Frontal cortex (tissue), 4 donors: Measurements from ENCODE around the gene CRYGC. TPM values are rescaled to one million over a fixed set of nuclear protein-coding genes. Genes with fewer than 3 reads are reported as not detected.

Experiments used
- DNase-seq, 2 donors: peaks; one replicate each; pipeline ENCODE4 v3.0.0; 2012; ENCODE audit warnings: low spot score in 2 of 2
- FAIRE-seq: peaks from 2 replicates; lab custom pipeline; 2012; peaks lifted over from hg19 to GRCh38; lab: Jason Lieb, UNC
- total RNA-seq: library from RNA; depleted of rRNA; stranded (reverse); fragments of >200 nt; gene quantifications from one replicate; pipeline ENCODE4 v1.2.3, GENCODE V29; 2014
- donor health status: control.
- donor health status: control.
- donor health status: control.

Gene CRYGC, protein sequence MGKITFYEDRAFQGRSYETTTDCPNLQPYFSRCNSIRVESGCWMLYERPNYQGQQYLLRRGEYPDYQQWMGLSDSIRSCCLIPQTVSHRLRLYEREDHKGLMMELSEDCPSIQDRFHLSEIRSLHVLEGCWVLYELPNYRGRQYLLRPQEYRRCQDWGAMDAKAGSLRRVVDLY
- total RNA-seq: not detected

DNA sequence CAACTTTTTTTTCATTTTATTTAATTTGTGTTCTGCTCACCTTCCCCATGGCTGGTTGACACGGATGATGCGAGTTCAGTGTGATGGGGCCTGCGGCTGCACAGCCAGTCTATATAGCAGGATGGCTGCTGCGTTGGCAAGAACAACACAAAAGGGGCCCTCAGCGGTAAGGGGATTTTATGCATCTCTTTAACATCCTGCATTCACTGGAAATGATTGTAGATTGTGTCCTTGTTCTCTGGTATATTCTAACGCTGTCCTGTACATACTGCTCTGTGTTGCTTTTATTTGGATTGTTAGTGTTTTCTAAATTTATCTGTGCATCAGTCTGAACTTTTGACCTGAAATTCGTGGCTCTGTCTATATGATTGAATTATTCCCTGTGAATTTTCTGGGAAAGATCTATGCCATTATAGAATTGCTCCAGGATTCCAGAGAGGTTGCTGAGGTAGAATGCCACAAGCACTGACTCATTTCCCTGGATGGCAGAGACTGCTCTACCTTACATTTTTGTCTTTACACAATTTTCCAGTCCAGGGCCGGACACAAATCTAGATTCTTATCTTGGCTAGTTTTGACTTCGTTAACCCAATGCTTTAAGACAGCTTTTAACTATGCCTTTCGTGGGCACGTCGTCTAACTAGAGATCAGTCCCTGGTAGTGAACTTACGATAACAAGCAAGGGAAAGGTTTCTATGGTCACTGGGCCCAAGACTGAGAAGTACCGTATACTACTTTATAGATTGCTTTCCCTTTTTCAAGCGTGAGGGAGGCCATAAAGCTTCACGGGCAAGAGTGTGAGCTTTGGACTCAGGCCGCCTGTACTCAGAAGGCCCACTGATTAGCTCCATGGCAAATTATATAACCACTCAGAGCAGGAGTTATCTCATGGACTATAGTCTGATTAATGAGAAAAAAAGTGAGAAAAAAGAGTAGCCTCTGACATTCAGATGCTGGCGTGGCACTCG, at the start of gene CRYGC:
TSS of gene CRYGC (minus strand) at position 85 of the 968 bp plus-strand sequence. CDS start at position 49, 36 bp downstream.
- FAIRE-seq (no peak), DNase-seq (no peak)

DNA sequence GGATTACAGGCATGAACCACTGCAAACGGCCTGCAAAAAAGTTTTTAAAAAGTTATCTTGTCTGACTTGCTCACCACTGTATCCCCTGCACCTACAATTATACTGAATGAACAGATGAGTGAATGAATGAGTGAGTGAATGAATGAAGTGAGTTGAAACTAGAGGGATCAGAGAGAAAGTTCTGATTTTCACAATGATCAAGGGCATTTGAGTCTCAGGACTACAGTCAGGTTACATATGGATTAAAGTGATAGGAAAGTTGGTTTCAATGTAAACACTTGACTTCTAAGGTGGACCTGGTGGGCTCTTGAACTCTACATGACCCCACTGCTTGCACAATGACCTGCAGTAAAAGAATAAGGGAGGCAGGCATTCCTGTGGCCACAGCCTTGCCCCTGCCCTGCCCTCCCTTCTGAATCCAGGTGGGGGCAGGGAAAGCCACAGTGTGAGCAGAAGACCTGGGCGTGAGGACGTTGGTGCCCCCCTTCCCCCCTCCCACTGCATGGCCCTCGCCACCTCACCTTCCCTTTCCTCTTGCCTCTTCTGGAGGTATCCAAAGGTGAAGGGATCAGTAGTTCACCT, 49.5 kb upstream of the CRYGC start:
- FAIRE-seq (no peak), DNase-seq (no peak)

DNA sequence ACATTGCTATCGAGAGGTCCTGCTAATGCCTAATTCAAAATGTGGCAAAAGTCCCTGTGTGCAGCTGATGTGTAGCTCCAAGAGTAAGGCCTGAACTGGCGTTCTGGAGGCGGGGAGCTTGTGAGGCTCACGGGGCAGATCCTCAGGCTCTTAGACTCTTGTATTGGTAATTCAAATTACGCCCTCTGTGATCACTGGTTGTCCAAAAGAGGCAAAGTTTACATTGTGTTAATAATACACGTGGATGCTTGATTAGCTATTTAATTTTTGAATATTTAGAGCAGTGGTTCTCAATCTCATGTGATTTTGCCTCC, 46.2 kb upstream of the CRYGC start:
- FAIRE-seq (no peak), DNase-seq (no peak)

DNA sequence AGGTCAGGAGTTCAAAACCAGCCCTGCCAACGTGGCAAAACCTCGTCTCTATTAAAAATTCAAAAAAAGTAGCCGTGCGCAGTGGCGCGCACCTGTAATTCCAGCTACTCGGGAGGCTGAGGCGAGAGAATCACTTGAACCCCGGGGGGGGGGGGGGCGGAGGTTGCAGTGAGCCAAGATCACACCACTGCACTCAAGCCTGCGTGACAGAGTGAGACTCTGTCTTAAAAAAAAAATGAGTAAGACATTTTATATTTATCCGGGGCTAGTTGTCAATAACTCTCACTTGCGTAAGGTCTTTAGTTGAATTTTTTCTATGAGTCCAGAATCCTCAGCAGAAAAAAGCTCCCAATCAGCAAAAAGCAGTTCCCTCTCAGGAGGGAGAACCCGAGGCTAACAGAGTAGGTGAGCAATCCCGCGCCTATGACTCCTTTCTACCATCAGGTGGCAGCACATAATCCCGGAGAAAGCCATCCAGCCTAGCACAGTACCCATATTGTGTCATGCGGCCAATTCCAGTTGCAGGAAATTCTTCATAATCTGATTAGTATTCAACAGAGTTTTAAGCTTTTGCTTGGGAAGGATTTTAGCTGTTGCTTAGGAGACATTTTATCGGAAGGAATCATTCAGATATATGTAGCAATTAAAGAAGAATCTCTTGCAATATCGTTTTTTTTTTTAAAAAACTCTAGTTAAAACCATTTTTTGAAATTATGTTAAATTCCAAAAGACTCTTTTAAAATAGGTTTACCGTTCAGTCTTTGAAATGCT, 45.6 kb upstream of the CRYGC start:
- FAIRE-seq: peak; percentile 76

DNA sequence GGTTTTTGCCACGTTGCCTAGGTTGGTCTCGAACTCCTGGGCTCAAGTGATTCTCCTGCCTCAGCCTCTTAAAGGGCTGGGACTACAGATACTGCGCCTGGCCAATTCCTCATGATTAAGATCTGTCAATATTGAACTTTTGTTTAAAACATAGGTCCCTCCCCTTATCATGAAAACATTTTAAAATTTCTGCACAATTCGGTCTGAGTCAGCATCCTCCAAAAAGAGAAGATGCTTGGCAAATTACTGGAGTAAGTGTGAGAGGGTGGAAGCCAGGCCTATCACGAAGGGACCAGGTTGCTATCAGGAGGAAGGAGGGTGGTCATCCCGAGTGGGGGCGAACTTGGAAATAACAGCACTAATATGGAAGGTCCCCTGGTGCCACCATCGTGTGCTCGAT, 44.5 kb upstream of the CRYGC start:
- FAIRE-seq: no peak
- no peak for DNase-seq

More for the DNA sequence above, 45.6 kb upstream of the CRYGC start:
- DNase-seq: peak; percentile 41 to 67

DNA sequence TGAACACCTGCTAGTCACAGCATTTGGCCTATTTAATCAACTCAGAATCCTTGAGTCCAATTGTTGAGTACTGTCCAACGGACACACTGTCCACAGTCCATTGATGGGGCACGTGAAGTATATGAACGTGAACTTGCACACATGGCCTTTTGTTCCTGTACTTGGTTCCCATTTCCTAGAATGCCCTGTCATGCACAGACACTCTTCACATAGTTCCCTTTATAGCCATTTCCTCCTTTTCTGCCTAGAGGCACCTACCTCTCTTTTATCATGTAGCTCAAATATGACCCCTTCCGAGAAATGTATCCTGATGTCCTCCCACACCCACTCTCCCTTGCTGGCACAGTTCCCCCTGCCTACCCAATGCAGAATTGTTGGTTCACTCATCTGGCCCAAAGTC, 42.5 kb upstream of the CRYGC start:
- FAIRE-seq (no peak), DNase-seq (no peak)

DNA sequence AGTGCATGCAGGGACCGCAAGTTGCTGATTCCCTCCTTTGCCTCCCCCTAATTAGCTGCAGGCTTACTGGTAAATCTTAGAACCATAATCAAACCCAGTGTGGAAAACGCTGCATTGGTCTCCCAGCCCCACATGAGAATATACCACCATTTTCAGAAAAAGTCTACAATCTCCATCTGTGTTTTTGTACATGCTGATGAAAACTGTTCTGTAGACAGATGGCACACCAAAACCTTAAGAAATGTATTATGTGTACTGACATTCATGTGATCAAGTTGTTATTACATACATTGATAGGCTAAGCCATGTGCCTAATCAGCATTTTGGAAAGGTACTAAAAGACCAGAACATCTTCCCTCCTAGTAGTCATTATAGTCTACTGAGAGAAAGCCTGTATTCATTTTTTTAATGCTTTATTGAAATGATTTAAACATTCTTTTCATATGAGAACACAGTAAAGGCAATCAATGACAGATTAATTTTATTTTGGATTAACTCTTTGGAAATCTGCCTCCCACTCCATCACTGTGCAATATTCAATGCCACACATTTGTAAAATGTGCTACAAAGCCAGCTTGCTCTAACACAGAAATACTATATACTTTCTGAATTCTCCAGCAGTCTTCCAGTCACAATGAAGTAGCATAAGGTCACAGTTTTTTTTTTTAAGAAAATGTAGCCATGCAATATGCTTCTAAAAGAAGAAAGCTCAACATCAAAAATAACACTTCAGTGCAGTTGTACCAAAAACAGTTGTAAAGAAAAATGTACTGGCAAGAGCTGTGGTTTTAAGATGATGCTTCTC, 35.5 kb upstream of the CRYGC start:
- FAIRE-seq (no peak), DNase-seq (no peak)

DNA sequence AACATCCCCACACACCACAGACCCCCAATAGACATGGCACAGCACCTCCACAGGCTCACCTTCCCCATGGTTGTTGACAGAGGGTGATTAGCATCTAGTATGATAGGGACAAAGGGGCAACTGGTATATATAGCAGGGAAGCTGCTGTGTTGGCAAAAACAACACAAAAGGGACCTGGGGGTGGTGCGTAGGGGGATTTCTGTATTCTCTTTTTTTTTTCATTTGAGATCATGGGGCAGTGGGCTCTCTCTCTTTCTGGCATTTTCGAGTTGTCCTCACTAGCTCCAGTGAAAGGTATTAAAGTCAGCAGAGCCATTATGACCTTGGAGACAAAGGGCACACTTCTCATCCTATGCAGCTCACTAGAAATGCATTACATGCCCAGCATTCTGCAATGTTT, 33.9 kb upstream of the CRYGC start, which contains the start of gene CRYGA:
TSS of gene CRYGA (minus strand) at position 101 of the 400 bp plus-strand sequence. CDS start at position 68, 33 bp downstream.
- no peak for DNase-seq
- no peak for FAIRE-seq

DNA sequence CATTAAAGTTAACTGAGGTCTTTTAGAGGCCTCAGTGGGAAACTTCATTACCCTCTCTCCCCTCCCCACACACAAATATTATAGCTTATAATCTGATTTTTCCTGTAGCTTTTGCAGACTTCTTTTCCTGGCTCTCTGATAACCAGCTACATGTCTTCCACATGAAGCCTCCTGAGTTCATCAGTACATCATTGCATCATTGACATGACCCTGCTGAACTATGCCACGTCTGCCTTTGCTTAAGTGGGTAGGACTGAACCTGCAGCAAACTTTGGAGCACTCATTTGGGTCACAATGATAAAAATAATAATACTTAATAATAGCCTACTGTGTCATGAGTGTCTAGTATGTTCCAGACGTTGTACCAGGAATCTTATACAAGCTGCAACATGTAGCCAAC, 26.8 kb upstream of the CRYGC start:
- no peak for DNase-seq
- no peak for FAIRE-seq

DNA sequence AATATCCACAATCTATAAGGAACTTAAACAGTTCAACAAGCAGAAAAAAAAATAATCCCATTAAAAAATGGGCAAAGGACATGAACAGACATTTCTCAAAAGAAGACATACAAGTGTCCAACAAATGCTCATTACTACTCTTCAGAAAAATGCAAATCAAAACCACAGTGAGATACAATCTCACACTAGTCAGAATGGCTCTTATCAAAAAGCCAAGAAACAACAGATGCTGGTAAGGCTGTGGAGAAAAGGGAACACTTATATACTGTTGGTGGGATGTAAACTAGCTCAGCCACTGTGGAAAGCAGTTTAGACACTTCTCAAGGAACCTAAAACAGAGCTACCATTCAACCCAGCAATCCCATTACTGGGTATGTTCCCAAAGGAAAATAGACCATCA, 23.5 kb upstream of the CRYGC start:
- FAIRE-seq (no peak), DNase-seq (no peak)

DNA sequence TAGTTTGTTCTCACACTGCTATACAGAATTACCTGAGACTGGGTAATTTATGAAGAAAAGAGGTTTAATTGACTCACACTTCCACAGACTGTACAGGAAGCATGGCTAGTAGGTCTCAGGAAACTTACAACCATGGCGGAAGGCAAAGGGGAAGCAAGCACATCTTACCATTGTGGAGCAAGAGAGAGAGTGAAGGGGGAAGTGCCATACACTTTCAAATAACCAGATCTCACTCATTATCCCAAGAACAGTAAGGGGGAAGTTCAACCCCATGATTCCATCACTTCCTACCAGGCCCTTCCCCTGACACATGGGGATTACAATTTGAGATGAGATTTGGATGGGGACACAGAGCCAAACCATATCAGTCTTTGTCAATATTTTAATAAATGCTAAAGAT, 21.3 kb upstream of the CRYGC start:
- DNase-seq (no peak), FAIRE-seq (no peak)

DNA sequence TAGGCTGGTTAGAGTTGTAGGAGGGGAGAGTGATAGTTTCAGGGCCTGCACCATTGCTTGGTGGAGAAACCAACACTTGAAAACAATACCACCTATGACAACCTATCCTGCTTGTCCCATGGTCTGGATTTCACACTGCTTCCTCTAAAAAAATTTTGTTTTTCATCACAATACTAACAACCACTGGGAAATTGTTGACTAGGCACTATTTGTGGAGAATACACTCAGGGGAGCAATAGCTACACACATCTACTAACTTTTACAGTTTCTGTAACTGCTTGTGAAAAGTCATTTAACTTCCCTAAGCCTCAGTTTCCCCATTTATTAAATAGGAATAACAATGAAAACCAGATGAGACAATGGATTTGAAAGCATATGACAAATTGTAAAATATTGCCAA, 20.5 kb upstream of the CRYGC start:
- DNase-seq (no peak), FAIRE-seq (no peak)

DNA sequence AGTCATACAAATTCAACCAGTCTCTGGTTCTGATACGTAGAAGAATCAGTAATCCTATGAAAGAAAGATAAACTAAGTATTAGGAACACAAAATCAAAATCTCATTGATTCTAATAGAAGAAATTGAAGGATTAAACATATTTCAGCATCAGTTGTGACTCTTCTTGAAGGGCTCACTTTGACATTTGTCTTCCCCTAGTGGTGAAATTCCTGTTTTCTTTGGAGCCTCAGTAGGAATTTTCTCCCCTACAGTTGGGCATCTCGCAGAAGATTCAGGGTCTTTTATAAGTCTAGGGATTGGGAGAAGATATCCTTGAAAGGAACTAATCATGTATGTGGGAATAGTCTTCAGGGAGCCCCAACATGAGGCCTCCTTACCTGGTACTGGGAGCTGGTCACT, 19.2 kb upstream of the CRYGC start:
- FAIRE-seq: no peak
- no peak for DNase-seq

DNA sequence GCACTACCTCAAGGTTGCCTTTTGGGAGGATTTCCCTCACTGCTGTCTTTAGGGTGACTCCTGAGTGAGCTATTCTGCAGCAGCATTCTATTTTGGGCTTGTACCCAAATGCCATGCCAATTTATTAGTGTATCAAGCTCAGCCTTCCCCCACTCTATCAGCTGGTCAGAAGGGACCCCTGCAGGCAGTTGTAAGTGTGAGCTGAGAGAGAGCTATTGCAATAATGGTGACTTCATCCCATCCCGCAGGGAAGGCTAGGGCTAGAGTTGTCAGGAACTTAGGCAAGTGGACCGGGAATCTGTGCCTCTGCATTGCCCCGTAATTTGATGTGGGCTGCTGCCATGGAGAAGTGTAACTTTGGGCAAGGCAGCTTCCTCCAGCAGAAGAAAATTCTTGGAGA, 18.1 kb upstream of the CRYGC start:
- FAIRE-seq (no peak), DNase-seq (no peak)

DNA sequence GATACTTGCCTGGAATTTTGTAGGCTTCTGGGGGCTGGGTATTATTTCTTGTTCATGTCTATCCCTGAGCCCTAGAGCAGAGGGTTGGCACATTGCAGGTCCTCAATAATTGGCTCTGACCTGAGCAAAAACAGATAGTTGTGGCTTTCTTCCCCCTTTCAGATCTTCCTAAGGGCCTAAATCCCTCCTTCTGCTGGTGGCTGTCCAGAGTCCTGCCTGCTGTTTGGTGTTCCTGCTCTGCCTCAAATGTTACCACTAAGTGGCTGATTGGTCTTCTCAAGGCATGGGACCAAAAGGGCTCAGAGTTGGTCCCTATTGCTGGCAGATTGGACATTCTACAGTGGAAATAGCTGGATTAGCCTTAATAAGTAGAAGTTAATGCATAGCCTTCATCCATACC, 17.4 kb upstream of the CRYGC start:
- FAIRE-seq (no peak), DNase-seq (no peak)

DNA sequence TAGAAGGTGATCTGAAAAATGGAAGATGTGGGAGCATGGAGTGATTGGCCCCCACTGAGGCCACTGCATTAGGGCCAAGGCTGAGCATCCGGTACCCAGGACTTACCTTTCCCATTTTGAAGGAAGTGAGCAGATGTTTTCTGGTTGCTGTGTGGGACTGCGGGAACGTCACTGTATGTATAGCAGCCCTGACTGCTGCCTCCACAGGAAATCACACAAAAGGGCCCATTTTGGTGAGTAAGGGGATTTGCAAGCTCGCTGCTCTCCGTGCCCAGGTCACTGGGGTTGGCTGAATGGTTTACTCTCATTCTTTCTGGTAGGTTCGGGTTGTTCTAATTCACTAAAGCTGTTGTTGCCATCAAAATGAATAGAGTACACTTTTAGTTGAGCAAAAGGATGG, 16.4 kb upstream of the CRYGC start, which contains the start of gene CRYGB:
TSS of gene CRYGB (minus strand) at position 153 of the 400 bp plus-strand sequence. CDS start at position 115, 38 bp downstream.
- DNase-seq: no peak
- FAIRE-seq: no peak

DNA sequence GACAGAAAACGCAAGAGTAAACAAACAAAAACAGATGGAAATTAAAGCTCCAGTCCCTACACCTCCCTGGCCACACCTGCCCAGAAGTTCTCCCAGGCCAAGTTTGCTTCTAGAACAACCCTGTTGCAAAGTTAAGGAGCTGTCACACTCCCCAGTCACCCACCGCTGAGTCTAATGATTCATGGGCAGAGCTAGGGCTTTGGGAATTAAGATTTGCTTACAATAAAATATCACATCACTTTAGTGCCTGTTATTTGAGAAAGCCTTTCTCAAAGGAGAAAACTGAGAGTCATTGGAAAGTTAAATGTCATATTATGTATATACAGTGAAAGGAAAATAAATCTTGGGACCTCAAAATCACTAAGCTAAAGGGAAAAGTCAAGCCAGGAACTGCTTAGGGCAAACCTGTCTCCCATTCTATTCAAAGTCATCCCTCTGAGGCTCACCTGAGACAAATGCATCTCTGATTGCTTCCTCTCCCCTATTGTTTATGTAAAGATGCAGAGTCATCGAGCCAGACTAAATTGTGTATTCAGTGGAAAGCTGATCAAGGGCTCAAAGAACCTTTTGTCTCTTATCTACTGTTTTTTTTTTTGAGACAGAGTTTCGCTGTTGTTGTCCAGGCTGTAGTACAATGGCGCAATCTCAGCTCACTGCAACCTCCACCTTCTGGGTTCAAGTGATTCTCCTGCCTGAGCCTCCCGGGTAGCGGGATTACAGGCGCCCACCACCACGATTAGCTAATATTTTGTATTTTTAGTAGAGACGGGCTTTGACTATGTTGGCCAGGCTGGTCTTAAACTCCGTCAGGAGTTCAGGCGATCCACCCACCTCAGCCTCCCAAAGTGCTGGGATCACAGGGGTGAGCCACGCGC, 13.5 kb upstream of the CRYGC start:
- DNase-seq: no peak
- no peak for FAIRE-seq

DNA sequence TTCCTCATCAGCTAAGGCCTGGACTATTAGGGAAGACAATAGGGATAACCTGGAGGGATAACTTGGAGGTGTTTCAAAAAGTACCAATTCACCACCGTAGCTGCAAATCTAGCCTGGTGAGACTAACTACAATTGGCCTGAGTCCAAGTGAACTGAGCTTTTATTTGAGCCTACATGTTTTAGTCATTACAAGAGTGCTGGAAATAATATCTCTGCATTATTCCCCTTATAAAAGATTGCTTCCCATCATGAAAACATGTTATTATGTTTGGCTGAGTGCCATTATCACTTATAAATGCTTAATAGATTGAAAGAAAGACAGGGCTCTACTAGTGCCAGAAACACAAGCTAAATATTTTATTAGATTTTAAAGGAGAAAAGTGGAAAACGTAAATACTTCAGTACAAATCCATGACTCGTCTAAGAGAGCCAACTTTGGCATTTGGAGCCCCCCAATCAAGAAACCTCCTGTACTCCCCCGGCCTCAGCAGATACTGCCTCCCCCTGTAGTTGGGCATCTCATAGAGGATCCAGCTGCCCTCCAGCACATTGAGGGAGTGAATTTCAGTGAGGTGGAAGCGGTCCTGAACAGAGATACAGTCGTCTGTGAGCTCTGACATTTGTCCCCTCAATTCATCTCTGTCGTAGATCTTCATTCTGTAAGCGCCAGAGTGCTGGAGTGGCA, 12.8 kb upstream of the CRYGC start:
- DNase-seq (no peak), FAIRE-seq (no peak)
